NCI-H69 (cell line): Measurements from ENCODE around the gene IZUMO2.
A peak's percentile ranks its signal among the peaks of the same experiment; 100 is the strongest.

Experiments used
- DNase-seq: peaks from one replicate; lab custom pipeline; 2025; lab: John Stamatoyannopoulos, UW

Gene IZUMO2

GRCh38 chr19:50162988-50163387 lies at the start of gene IZUMO2:
IZUMO2 (minus strand) TSS chr19:50163281; CDS start chr19:50163194, 87 bp downstream.
- no peak for DNase-seq

- DNase-seq: no peak
These were observed 47.3 kb upstream of the IZUMO2 start for GRCh38 chr19:50210425-50210824.

DNA sequence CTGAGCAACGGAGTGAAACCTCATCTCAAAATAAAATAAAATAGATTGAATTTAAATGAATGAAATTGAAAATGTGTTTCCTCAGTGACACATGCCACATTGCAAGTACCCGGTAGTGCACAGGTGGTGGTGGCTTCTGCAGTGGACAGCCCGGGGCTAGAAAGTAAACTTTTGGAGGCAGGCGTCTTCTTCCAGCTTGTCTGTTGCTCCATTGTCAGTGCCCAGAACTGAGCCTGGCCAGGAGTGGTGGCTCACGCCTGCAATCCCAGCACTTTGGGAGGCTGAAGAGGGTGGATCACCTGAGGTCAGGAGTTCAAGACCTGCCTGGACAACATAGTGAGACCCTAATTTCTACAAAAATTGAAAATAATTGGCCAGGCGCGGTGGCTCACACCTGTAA lies 46.0 kb upstream of the IZUMO2 start:
- no peak for DNase-seq

- no peak for DNase-seq
These were observed 44.6 kb upstream of the IZUMO2 start for GRCh38 chr19:50207730-50208129.

GRCh38 chr19:50206191-50206590 lies 43.1 kb upstream of the IZUMO2 start:
- DNase-seq: no peak

DNA sequence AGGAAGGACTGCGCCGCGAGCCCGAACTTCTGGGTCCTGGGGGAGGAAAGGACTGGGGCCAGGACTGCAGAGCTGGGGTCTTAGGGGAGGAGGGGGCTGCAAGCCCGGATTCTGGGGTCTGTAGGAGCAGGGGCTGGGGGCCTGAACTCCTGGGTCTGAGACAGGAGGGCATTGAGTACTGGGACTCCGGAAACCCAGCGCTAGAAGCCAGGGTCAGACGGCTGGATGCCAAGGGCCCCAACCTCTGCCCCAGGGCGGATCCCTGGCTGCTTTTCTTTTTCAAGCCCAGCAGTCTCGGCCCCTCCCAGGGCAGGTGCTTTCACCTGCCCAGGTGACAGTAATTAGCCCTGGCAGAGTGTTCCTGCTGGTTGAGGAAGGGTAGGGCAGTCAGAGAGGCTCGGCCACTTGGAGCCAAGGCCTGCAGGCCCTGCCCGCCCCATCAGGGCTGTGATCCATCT lies 42.6 kb upstream of the IZUMO2 start:
- peak; percentile 82 for DNase-seq

GRCh38 chr19:50204811-50205675 lies 42.0 kb upstream of the IZUMO2 start:
- peak; percentile 90 for DNase-seq

- no peak for DNase-seq
These were observed 41.0 kb upstream of the IZUMO2 start for GRCh38 chr19:50204081-50204428.

DNA sequence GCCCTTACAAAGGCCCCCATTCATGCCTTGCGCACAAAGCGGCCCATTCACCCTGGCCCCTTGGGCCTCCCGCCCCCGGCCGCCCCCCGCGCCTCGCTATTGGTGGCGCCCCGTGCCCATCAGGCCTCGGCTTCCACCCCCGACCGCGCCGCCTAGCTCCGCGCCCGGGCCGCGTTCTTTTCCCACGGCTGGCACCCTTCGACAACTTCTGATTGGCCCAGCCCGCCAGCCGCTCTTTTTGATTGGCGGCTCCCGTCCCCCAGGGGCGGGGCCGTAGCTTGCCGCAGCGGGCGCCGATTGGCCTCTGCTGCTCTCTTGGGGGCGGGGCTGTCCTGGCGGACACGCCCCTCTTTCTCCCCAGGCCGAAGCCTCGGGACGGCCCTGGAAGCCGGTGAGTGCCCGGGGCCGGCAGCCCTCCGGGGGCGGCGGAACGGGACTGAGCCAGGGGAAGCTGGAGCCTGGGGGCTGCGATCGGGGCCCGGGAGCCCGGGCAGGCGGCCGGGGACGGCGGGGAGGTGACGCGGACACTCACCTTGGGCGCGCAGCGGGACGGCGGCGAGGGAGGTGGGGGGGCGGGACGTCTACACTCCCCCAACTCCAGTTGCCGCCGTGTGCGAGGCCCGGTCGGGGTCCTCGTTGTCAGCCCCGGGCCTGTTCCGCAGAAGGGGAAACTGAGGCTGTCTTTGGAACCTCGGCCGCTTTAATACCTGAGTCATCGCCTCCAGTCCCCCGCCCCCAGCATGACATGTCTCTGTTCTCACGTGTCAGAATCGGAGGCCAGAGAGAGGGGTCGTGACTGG lies 40.4 kb upstream of the IZUMO2 start, which contains the start of gene MYH14:
Gene MYH14 (plus strand): TSS at position 342 of the 800 bp plus-strand sequence. CDS start 6,744 bp downstream, outside the sequence.
- peak; percentile 90 for DNase-seq

DNA sequence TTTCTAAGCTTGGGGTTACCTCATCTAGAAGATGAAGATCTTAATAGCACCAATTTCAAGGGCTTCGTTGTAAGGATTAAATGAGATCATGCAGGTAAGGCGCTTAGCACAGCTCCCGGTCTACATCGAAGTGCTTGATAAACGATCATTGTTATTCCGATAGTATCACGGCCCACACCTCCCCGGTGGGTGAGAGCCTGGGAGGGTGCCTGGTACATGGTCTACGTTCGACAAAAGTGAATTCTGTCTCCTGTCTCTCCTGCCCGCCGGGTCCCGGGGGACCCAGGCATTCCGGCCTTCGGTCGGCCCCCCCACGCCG lies 39.8 kb upstream of the IZUMO2 start:
- DNase-seq: no peak

- DNase-seq: no peak
These were observed 39.3 kb upstream of the IZUMO2 start for GRCh38 chr19:50202386-50202785.

GRCh38 chr19:50199259-50199555 lies 36.1 kb upstream of the IZUMO2 start:
- peak; percentile 7 for DNase-seq

DNA sequence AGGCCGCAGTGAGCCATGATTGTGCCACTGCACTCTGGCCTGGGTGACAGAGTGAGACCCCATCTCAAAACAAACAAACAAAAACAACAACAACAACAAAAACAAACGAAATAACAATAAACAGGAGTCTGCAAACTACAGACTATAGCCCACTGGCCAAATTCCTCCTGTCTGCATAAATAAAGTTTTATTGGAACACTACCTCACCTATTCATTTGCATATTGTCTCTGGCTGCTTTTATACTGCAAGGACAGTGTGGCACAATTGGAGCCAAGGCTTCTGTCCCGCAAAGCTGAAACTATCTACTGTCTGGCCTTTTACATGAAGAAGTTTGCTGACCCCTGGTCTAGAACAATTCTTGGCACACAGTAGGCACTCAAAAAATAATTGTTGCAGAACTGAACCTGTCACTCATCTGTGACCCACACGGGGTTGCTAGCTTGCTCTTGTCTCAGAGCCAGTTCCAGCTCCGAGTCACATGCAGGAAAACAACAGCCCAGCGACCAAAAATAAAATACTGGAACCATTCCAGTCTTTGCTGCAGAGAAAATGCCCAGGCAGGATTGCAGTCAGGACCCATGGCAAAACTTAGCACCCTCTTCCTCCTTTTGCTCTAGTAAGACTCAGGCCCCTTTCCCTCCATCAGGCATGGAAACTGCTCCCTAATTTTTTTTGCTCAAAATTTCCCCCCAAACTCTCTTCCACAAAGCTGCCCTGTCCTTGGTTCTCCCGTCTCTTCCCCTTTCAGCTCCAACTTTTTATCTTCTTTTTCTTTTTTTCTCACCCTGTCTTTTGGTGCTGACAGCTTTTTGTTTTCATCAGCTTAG lies 35.6 kb upstream of the IZUMO2 start:
- DNase-seq: no peak

GRCh38 chr19:50197348-50197747 lies 34.3 kb upstream of the IZUMO2 start:
- no peak for DNase-seq

GRCh38 chr19:50196322-50196932 lies 33.3 kb upstream of the IZUMO2 start:
- no peak for DNase-seq

GRCh38 chr19:50195224-50195623 lies 32.1 kb upstream of the IZUMO2 start:
- DNase-seq: no peak

GRCh38 chr19:50192463-50193211 lies 29.6 kb upstream of the IZUMO2 start:
- no peak for DNase-seq

DNA sequence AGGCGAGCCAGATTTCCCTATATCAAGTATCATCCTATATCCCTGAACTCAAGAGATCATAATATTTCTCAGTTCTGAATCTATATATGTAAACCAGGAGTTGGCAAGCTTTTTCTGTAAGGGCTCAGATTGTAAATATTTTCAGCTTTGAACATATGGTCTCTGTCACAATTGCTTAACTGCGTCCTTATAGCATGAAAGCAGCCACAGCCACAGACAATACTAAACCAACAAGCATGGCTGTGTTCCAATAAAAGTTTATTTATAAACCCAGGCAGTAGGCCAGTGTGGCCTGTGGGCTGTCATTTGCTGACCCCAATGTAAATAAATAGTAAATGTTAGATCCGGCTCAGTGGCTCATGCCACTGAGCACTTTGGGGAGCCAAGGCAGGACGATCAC lies 28.1 kb upstream of the IZUMO2 start:
- peak; percentile 43 for DNase-seq

- no peak for DNase-seq
These were observed 27.4 kb upstream of the IZUMO2 start for GRCh38 chr19:50190439-50190891.

DNA sequence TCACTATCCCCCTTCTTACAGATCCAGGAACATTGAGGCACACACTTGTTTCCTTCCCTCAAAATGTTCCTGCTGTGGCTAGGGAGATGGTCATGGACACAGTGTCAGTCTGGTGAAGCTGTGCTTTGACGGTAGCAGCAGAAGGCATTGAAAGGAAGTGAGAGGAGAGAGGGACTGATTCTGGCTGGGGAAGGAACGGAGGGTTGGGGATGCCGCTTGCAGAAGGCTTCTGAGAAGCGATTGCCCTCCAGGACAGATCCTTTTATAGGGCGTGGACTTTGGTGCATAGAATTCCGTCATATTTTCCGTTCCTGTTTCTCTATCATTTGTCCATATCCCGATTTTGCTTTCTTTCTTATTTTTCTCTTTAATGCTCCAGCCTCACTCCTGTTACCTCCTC lies 26.2 kb upstream of the IZUMO2 start:
- no peak for DNase-seq

DNA sequence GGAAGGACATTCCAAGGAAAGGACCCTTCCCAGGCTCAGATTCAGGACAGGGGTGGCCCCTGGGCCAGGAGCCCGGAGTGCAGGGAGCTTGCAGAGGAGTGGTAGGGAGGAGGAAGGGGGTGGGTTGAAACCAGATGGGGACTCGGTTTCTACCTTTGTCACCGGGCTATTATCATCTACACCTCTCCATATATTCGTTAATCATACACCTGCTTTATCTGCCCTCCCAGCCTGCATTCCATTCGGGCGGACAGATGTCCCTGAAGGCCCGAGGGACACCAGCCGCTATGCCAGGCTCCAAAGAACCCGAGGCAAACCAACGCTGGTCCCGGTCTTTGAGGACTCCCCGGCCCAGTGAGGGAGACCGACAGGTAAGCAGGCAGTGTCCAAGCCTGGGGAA lies 24.9 kb upstream of the IZUMO2 start:
- DNase-seq: no peak
